OCI-LY1 (cell line): Measurements from ENCODE around the gene SH3BGRL3.

Source experiments
- EZH2 ChIP-seq: fragments of 200-600 bp; sonication (generic), shearing (Covaris generic); IDR thresholded peaks from 2 replicates; pipeline ENCODE4 v1.8.0; 2017; ENCODE audit warnings: borderline replicate concordance, mixed run types, mild to moderate bottlenecking, antibody characterized with exemption, low read length, moderate library complexity, mixed read lengths
- TF ChIP-seq, protein P1 (sequence below): fragments of 200-600 bp; sonication (generic), shearing (Covaris generic); IDR thresholded peaks from 2 replicates; pipeline ENCODE4 v1.5.1; 2017; ENCODE audit warnings: mild to moderate bottlenecking, antibody characterized with exemption, low read length, moderate library complexity, mixed read lengths

DNA sequence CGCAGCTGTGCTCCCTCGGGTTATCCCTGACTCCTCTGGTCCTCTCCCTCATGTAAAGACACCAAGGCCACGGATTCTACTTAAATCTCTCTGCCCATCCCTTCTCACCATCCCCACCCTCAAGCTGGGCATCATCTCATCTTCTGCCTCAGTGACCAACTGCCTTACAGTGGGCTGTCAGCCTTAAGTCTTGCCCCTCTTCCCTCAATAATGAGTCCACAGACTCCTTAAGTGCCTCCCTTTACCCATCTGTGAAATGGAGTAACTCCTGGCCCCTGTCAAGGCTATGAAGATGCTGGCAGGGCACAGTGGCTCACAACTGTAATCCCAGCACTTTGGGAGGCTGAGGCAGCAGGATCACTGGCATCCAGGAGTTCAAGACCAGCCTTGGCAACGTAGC lies 12.1 kb downstream of the SH3BGRL3 start:
- TF ChIP-seq, protein P1, sequence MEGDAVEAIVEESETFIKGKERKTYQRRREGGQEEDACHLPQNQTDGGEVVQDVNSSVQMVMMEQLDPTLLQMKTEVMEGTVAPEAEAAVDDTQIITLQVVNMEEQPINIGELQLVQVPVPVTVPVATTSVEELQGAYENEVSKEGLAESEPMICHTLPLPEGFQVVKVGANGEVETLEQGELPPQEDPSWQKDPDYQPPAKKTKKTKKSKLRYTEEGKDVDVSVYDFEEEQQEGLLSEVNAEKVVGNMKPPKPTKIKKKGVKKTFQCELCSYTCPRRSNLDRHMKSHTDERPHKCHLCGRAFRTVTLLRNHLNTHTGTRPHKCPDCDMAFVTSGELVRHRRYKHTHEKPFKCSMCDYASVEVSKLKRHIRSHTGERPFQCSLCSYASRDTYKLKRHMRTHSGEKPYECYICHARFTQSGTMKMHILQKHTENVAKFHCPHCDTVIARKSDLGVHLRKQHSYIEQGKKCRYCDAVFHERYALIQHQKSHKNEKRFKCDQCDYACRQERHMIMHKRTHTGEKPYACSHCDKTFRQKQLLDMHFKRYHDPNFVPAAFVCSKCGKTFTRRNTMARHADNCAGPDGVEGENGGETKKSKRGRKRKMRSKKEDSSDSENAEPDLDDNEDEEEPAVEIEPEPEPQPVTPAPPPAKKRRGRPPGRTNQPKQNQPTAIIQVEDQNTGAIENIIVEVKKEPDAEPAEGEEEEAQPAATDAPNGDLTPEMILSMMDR: no peak
- no peak for TF ChIP-seq EZH2
